ENCODE measurements around the gene AGER.
A peak's percentile ranks its signal among the peaks of the same experiment; 100 is the strongest.

Gene AGER

GRCh38 chr6:32179766-32180405, 4.2 kb downstream of the AGER start:
- DNase-seq, result no peak
- H3K27ac ChIP-seq, result no peak overlapping the region
- H3K27me3 ChIP-seq (replicated peaks), result no peaks in the 10 kb centered on the region
- H3K4me3 ChIP-seq (ENCODE audit: low read depth, low read length), result no peak overlapping the region
- in situ Hi-C loops (cut with HindIII; ENCODE audit: low pct_ligation_motif_present, low sequenced_read_pairs), result loop anchor here (10.0 kb wide), 1 partner anchor 55 kb away; the partner anchor contains the start of gene ATF6B
- H3K36me3 ChIP-seq (replicated peaks), result peaks cover 29% of the 10 kb centered on the region
- no peak for TF ChIP-seq CTCF (IDR thresholded peaks at IDR 0.05; ENCODE audit: low read depth, low read length, missing control alignments)

- no peak for DNase-seq
- TF ChIP-seq CTCF (IDR thresholded peaks at IDR 0.05; ENCODE audit: low read depth, low read length, missing control alignments), result no peak
- peak overlapping the region; percentile 88 for H3K27ac ChIP-seq
- in situ Hi-C loops (cut with HindIII; ENCODE audit: low pct_ligation_motif_present, low sequenced_read_pairs), result no loop called here
- H3K27me3 ChIP-seq (replicated peaks), result no peaks in the 10 kb centered on the region
- peak overlapping the region; percentile 95 for H3K4me3 ChIP-seq (ENCODE audit: low read depth, low read length)
- H3K36me3 ChIP-seq (replicated peaks), result peaks cover 23% of the 10 kb centered on the region
Observed at GRCh38 chr6:32178547-32179440, 5.3 kb downstream of the AGER start.

- Histone ChIP-seq H3K27me3 (replicated peaks) (no peaks in the 10 kb centered on the region), H3K27ac (peak within 1 kb of the TSS; percentile 88), H3K4me3 (ENCODE audit: low read depth, low read length) (peak within 1 kb of the TSS; percentile 95), H3K36me3 (replicated peaks) (peaks cover 15% of the 10 kb centered on the region)
- peak; percentile 100 for DNase-seq
- in situ Hi-C loops (cut with HindIII; ENCODE audit: low pct_ligation_motif_present, low sequenced_read_pairs), result no loop called here
- TF ChIP-seq CTCF (IDR thresholded peaks at IDR 0.05; ENCODE audit: low read depth, low read length, missing control alignments), result no peak
Observed at GRCh38 chr6:32177788-32178546, 6.1 kb downstream of the AGER start, which contains the start of gene RNF5. RNF5 (plus strand) TSS chr6:32178405; CDS start chr6:32178512, 107 bp downstream.

- peak; percentile 54 for DNase-seq
- no peak for TF ChIP-seq CTCF (IDR thresholded peaks at IDR 0.05; ENCODE audit: low read depth, low read length, missing control alignments)
- Histone ChIP-seq H3K36me3 (replicated peaks) (peaks cover 8% of the 10 kb centered on the region), H3K27me3 (replicated peaks) (no peaks in the 10 kb centered on the region), H3K27ac (peak overlapping the region; percentile 88), H3K4me3 (ENCODE audit: low read depth, low read length) (peak overlapping the region; percentile 95)
- in situ Hi-C loops (cut with HindIII; ENCODE audit: low pct_ligation_motif_present, low sequenced_read_pairs), result no loop called here
Observed at GRCh38 chr6:32177183-32177787, 6.8 kb downstream of the AGER start.

GRCh38 chr6:32176476-32177182, 7.4 kb downstream of the AGER start:
- Histone ChIP-seq H3K4me3 (ENCODE audit: low read depth, low read length) (peak overlapping the region; percentile 95), H3K36me3 (replicated peaks) (peaks cover 4% of the 10 kb centered on the region), H3K27me3 (replicated peaks) (no peaks in the 10 kb centered on the region), H3K27ac (peak overlapping the region; percentile 88)
- TF ChIP-seq CTCF (IDR thresholded peaks at IDR 0.05; ENCODE audit: low read depth, low read length, missing control alignments), result no peak
- in situ Hi-C loops (cut with HindIII; ENCODE audit: low pct_ligation_motif_present, low sequenced_read_pairs), result no loop called here
- DNase-seq, result no peak

All from brain microvascular endothelial cell (primary cell).